ENCODE results near the gene SMIM13. TPM values are rescaled to one million over a fixed set of nuclear protein-coding genes. Genes with fewer than 3 reads are reported as not detected.

The SMIM13 gene
- total RNA-seq, 4 donors from 2014 or later: 3.8 to 7.4 (median 6.3) TPM

DNA sequence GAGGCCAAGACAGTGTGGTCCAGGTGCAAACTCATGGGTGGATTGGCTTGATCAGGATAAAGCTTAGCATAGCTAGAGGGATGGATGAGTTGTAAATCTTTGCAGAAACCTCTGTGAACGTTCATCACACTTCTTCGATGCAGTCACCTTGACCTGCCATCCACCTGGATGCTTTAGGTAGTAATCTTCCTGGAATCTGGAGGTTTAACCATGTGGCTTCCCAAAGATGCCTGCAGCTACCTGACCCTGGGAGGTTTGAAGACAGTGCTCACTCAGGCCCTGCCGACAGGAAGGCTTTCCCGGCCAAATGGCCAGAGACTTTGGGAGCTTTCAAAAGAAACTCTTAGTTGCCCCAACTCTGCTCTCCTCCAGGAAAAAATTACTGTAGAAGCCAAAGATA, 73.3 kb downstream of the SMIM13 start:
- no peaks in the 10 kb centered on the region for H3K27me3 ChIP-seq
- DNase-seq: no peak
- TF ChIP-seq POLR2A (IDR thresholded peaks at IDR 0.05): no peak
- TF ChIP-seq, protein P1, sequence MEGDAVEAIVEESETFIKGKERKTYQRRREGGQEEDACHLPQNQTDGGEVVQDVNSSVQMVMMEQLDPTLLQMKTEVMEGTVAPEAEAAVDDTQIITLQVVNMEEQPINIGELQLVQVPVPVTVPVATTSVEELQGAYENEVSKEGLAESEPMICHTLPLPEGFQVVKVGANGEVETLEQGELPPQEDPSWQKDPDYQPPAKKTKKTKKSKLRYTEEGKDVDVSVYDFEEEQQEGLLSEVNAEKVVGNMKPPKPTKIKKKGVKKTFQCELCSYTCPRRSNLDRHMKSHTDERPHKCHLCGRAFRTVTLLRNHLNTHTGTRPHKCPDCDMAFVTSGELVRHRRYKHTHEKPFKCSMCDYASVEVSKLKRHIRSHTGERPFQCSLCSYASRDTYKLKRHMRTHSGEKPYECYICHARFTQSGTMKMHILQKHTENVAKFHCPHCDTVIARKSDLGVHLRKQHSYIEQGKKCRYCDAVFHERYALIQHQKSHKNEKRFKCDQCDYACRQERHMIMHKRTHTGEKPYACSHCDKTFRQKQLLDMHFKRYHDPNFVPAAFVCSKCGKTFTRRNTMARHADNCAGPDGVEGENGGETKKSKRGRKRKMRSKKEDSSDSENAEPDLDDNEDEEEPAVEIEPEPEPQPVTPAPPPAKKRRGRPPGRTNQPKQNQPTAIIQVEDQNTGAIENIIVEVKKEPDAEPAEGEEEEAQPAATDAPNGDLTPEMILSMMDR (IDR thresholded peaks at IDR 0.05): no peak
- H3K36me3 ChIP-seq: no peaks in the 10 kb centered on the region
- H3K4me1 ChIP-seq: no peaks in the 10 kb centered on the region
- no peak overlapping the region for H3K27ac ChIP-seq
- 59 to 87% methylated on average over 4 of the region's 4 CpGs for WGBS, 2 donors
- H3K4me3 ChIP-seq: no peak overlapping the region
- no peaks in the 10 kb centered on the region for H3K9me3 ChIP-seq
- intact Hi-C loops (cut with DNase I): no loop called here

DNA sequence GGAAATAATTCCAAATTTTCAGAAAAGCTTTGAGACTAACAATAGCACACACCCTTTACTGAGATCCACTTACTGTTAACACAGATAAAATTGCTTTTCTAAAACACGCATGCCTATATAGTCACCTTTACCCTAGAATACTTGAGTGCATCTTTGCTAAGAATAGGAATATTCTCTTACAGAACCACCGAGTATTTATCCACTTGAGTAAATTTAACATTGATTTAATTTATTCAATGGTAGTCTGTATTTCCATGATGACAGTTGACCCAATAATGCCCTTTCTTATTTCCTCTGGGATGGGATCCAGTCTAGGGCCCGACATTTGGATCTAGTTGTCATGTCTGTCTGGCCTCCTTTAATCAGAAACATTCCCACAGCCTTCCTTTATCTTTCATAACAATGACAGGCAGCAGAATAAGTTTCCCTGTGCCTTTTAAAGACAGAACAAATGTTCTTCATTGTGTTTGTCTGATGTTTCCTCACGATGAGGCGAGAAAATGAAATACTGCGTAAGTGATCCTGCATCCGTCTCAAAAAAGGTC, 74.5 kb downstream of the SMIM13 start:
- 68 to 85% methylated on average over 7 of the region's 7 CpGs for WGBS, 2 donors
- Histone ChIP-seq H3K9me3 (no peaks in the 10 kb centered on the region), H3K27me3 (no peaks in the 10 kb centered on the region), H3K4me1 (peaks cover 0 to 9% (median 6%) of the 10 kb centered on the region in 3 donors), H3K36me3 (no peaks in the 10 kb centered on the region), H3K4me3 (no peak overlapping the region), H3K27ac (no peak overlapping the region)
- DNase-seq: no peak
- intact Hi-C loops (cut with DNase I): no loop called here
- TF ChIP-seq POLR2A (IDR thresholded peaks at IDR 0.05): no peak
- TF ChIP-seq, protein P1 (IDR thresholded peaks at IDR 0.05): no peak

DNA sequence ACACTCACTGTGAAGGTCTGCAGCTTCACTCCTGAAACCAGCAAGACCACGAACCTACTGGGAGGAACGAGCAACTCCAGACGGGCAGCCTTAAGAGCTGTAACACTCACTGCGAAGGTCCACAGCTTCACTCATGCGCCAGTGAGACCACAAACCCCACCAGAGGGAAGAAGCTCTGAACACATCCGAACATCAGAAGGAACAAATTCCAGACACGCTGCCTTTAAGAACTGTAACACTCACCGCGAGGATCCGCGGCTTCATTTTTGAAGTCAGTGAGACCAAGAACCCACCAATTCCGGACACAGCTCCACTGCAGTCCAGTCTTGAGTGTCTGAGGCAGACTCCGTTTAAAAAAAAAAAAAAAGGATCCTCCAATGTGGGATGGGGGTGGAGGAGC, 78.3 kb downstream of the SMIM13 start:
- Histone ChIP-seq H3K4me3 (no peak overlapping the region), H3K9me3 (no peaks in the 10 kb centered on the region), H3K36me3 (no peaks in the 10 kb centered on the region), H3K4me1 (peaks cover 0 to 9% (median 6%) of the 10 kb centered on the region in 3 donors), H3K27ac (no peak overlapping the region), H3K27me3 (no peaks in the 10 kb centered on the region)
- intact Hi-C loops (cut with DNase I): loop anchor here (10.0 kb wide), 1 partner anchor 323 kb away; no protein-coding TSS in a partner anchor
- DNase-seq: no peak
- TF ChIP-seq, protein P1 (IDR thresholded peaks at IDR 0.05): no peak
- no peak for TF ChIP-seq POLR2A (IDR thresholded peaks at IDR 0.05)
- WGBS, 2 donors: 96 to 97% methylated on average over 8 to 9 of the region's 13 CpGs

DNA sequence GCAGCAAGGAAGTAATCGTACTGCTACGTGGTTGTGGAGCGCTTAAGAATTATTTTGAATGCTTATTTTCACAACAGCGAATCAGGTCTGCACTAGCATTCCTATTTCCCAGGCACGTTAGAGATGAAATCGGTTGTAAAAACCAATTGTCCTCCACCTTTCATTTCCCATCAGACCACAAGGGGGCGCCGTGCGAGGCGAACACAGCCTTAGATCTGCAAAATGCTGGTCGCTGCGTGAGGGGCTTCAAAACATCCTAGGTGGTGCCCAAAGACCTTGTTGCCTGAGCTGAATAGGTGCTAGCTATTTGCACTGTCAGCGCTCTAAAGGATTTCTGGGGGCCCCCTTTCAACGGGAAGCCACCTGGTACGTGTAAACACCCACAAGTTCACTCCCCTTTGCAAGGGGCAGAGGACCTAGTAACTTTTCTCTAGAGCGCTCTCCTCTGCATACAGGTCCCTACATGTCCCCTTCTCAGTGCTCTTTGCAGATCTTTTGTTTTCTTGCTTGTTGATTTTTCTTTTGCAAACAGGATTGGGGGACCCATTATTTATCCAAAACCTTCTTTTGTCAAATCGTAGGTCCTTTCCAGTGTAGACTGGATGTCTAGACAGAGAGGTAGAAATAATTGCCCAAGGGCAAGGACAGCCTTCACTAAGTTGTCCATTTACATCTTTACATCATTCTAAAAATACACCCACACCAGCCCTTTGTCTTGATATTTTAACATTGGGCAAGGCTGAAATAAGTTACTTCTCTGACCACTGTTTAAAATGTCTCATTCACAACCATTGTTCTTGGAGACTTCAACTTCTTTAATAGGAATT, 79.1 kb downstream of the SMIM13 start:
- Histone ChIP-seq H3K4me3 (peak overlapping the region in 1 of 4 donors; percentile 40), H3K4me1 (peaks cover 0 to 9% (median 6%) of the 10 kb centered on the region in 3 donors), H3K36me3 (no peaks in the 10 kb centered on the region), H3K9me3 (no peaks in the 10 kb centered on the region), H3K27ac (no peak overlapping the region), H3K27me3 (no peaks in the 10 kb centered on the region)
- no peak for TF ChIP-seq POLR2A (IDR thresholded peaks at IDR 0.05)
- TF ChIP-seq, protein P1 (IDR thresholded peaks at IDR 0.05): peak; percentile 70 to 85 (median 82)
- WGBS, 2 donors: 22 to 36% methylated on average over 16 to 17 of the region's 17 CpGs
- DNase-seq: no peak
- intact Hi-C loops (cut with DNase I): loop anchor here (10.0 kb wide), 1 partner anchor 322 kb away; no protein-coding TSS in a partner anchor

DNA sequence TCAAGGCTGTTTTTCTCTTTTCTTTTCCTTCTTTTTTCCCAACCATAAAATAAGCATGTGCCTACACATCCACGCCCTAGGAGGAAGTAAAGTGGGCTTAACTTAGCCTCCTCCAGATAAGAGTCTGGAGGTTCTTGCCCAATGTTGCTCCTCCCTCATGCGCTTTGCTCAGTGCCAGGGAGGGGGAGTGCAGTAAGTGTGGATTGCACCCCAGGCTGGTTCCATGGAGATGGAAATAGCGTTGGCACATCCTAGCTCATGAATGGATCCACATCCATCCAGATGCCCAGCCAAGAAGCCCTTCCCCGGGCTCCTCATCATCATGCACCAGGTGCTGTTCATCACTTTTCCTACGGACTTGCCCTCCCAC, 80.6 kb downstream of the SMIM13 start:
- Histone ChIP-seq H3K36me3 (no peaks in the 10 kb centered on the region), H3K4me3 (no peak overlapping the region), H3K27ac (no peak overlapping the region), H3K27me3 (no peaks in the 10 kb centered on the region), H3K4me1 (peaks cover 0 to 9% (median 6%) of the 10 kb centered on the region in 3 donors), H3K9me3 (no peaks in the 10 kb centered on the region)
- intact Hi-C loops (cut with DNase I): loop anchor here (10.0 kb wide), 1 partner anchor 321 kb away; no protein-coding TSS in a partner anchor
- DNase-seq: no peak
- 96 to 98% methylated on average over 3 to 5 of the region's 5 CpGs for WGBS, 2 donors
- TF ChIP-seq POLR2A (IDR thresholded peaks at IDR 0.05): no peak
- TF ChIP-seq, protein P1 (IDR thresholded peaks at IDR 0.05): no peak

All from esophagus squamous epithelium (tissue), 5 donors.